Panc1 (cell line): ENCODE results near the gene GON4L.

Source experiments
- POLR2AphosphoS5 ChIP-seq: IDR thresholded peaks from 2 replicates; pipeline ENCODE4 v1.6.1; 2012; ENCODE audit warnings: mild to moderate bottlenecking, low read depth, low read length, moderate library complexity
- TCF7L2 ChIP-seq: IDR thresholded peaks from 2 replicates; pipeline ENCODE4 v1.6.1; 2011; ENCODE audit warnings: mild to moderate bottlenecking, low read depth, low read length, inconsistent platforms
- TF ChIP-seq, protein P1 (sequence below): fragments of 450-650 bp; IDR thresholded peaks from 2 replicates; pipeline ENCODE4 v1.5.1; 2017; ENCODE audit warnings: mild to moderate bottlenecking

GRCh38 chr1:155801149-155801548 lies 55.9 kb downstream of the GON4L start:
- no peak for TF ChIP-seq TCF7L2
- TF ChIP-seq, protein P1, sequence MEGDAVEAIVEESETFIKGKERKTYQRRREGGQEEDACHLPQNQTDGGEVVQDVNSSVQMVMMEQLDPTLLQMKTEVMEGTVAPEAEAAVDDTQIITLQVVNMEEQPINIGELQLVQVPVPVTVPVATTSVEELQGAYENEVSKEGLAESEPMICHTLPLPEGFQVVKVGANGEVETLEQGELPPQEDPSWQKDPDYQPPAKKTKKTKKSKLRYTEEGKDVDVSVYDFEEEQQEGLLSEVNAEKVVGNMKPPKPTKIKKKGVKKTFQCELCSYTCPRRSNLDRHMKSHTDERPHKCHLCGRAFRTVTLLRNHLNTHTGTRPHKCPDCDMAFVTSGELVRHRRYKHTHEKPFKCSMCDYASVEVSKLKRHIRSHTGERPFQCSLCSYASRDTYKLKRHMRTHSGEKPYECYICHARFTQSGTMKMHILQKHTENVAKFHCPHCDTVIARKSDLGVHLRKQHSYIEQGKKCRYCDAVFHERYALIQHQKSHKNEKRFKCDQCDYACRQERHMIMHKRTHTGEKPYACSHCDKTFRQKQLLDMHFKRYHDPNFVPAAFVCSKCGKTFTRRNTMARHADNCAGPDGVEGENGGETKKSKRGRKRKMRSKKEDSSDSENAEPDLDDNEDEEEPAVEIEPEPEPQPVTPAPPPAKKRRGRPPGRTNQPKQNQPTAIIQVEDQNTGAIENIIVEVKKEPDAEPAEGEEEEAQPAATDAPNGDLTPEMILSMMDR: no peak
- no peak for TF ChIP-seq POLR2AphosphoS5
